Aorta (tissue), 4 donors: ENCODE measurements around the gene TUBG1. TPM values are rescaled to one million over a fixed set of nuclear protein-coding genes. Genes with fewer than 3 reads are reported as not detected.

Source experiments
- polyA plus RNA-seq, 2 donors: library from polyadenylated mRNA; stranded (reverse); fragments of 200-250 nt; gene quantifications; one replicate each; pipeline ENCODE4 v1.2.3, GENCODE V29; 2013
- total RNA-seq, 2 donors: library from RNA; stranded (reverse); fragmentation: NEBNext Ultra II Directional; extraction: Animal tissue kit (Norgen Biotek cat#: 25700); gene quantifications; one replicate each; pipeline ENCODE4 v1.2.1, GENCODE V29; 2021
- donor health status: healthy with polysubstance abuse.
- donor health status: Bipolar disorder and iron deficiency.
- donor health status: DM: no; HTN: no; CAD: no.
- donor health status: DM: yes; HTN: yes; CAD: no.

The TUBG1 gene
- total and polyA plus RNA-seq, 4 donors: 15.7 to 24.9 (median 20.5) TPM

Other genes starting within 250 kb of the TUBG1 start
- 100 to 1,000 TPM; 279 to 297 TPM for gene STAT3, start 221.2 kb upstream of the TUBG1 start, total RNA-seq
- 10 to 100 TPM; 34.1 to 78.3 TPM for gene STAT3, start 221.2 kb upstream of the TUBG1 start, polyA plus RNA-seq
- gene CAVIN1, start 186.4 kb upstream of the TUBG1 start, total RNA-seq: 100 to 1,000 TPM; 569 to 643 TPM
- gene CAVIN1, start 186.4 kb upstream of the TUBG1 start, polyA plus RNA-seq: 100 to 1,000 TPM; 350 to 422 TPM
- gene ATP6V0A1, start 150.8 kb upstream of the TUBG1 start, total RNA-seq: 100 to 1,000 TPM in 1 of 2 donors, 10 to 100 TPM in 1; 96.2 to 111 TPM
- 10 to 100 TPM; 13.4 to 47.5 TPM for gene ATP6V0A1, start 150.8 kb upstream of the TUBG1 start, polyA plus RNA-seq
- gene NAGLU, start 73.4 kb upstream of the TUBG1 start, total RNA-seq: 10 to 100 TPM; 38.8 to 41.9 TPM
- gene NAGLU, start 73.4 kb upstream of the TUBG1 start, polyA plus RNA-seq: 10 to 100 TPM; 22.3 to 75.0 TPM
- 1 to 10 TPM in 1 of 2 donors, under 1 TPM in 1; 0.62 to 1.3 TPM for gene HSD17B1, start 56.8 kb upstream of the TUBG1 start, total RNA-seq
- 1 to 10 TPM in 1 of 2 donors, under 1 TPM in 1; 0.50 to 7.6 TPM for gene HSD17B1, start 56.8 kb upstream of the TUBG1 start, polyA plus RNA-seq
- 10 to 100 TPM; 34.0 to 43.2 TPM for gene COASY, start 47.5 kb upstream of the TUBG1 start, total RNA-seq
- 10 to 100 TPM; 23.0 to 89.5 TPM for gene COASY, start 47.5 kb upstream of the TUBG1 start, polyA plus RNA-seq
- gene MLX, start 42.6 kb upstream of the TUBG1 start, total RNA-seq: 10 to 100 TPM; 31.9 to 34.2 TPM
- 10 to 100 TPM; 33.8 to 38.6 TPM for gene MLX, start 42.6 kb upstream of the TUBG1 start, polyA plus RNA-seq
- gene PSMC3IP, start 32.0 kb upstream of the TUBG1 start, total RNA-seq: 1 to 10 TPM; 3.9 to 5.2 TPM
- gene PSMC3IP, start 32.0 kb upstream of the TUBG1 start, polyA plus RNA-seq: 10 to 100 TPM in 1 of 2 donors, 1 to 10 TPM in 1; 3.8 to 14.4 TPM
- 10 to 100 TPM; 42.9 to 54.1 TPM for gene RETREG3, start 309 bp upstream of the TUBG1 start, total RNA-seq
- gene RETREG3, start 309 bp upstream of the TUBG1 start, polyA plus RNA-seq: 10 to 100 TPM; 11.5 to 27.6 TPM
- gene TUBG2, start 49.6 kb downstream of the TUBG1 start, total RNA-seq: 10 to 100 TPM; 23.4 to 42.6 TPM
- gene TUBG2, start 49.6 kb downstream of the TUBG1 start, polyA plus RNA-seq: 10 to 100 TPM; 23.9 to 72.2 TPM
- gene PLEKHH3, start 67.3 kb downstream of the TUBG1 start, total RNA-seq: 10 to 100 TPM; 27.0 to 47.5 TPM
- gene PLEKHH3, start 67.3 kb downstream of the TUBG1 start, polyA plus RNA-seq: 10 to 100 TPM; 10.0 to 59.3 TPM
- gene CCR10, start 72.2 kb downstream of the TUBG1 start, total RNA-seq: 1 to 10 TPM; 2.5 to 3.4 TPM
- 1 to 10 TPM in 1 of 2 donors, under 1 TPM in 1; 0.50 to 3.7 TPM for gene CCR10, start 72.2 kb downstream of the TUBG1 start, polyA plus RNA-seq
- gene CNTNAP1, start 72.8 kb downstream of the TUBG1 start, total RNA-seq: 10 to 100 TPM in 1 of 2 donors, 1 to 10 TPM in 1; 7.6 to 25.8 TPM
- 10 to 100 TPM in 1 of 2 donors, 1 to 10 TPM in 1; 1.0 to 11.5 TPM for gene CNTNAP1, start 72.8 kb downstream of the TUBG1 start, polyA plus RNA-seq
- gene EZH1, start 135.4 kb downstream of the TUBG1 start, total RNA-seq: 10 to 100 TPM; 62.5 to 72.4 TPM
- 10 to 100 TPM; 22.4 to 41.7 TPM for gene EZH1, start 135.4 kb downstream of the TUBG1 start, polyA plus RNA-seq
- gene RAMP2, start 151.5 kb downstream of the TUBG1 start, total RNA-seq: 10 to 100 TPM; 27.1 to 77.7 TPM
- gene RAMP2, start 151.5 kb downstream of the TUBG1 start, polyA plus RNA-seq: 10 to 100 TPM in 1 of 2 donors, 1 to 10 TPM in 1; 8.1 to 14.5 TPM
- 10 to 100 TPM; 31.2 to 33.8 TPM for gene VPS25, start 163.8 kb downstream of the TUBG1 start, total RNA-seq
- 10 to 100 TPM; 45.5 to 46.8 TPM for gene VPS25, start 163.8 kb downstream of the TUBG1 start, polyA plus RNA-seq
- under 1 TPM; 0.19 to 0.24 TPM for gene WNK4, start 170.9 kb downstream of the TUBG1 start, total RNA-seq
- 1 to 10 TPM in 1 of 2 donors, not detected in 1; 1.1 TPM for gene WNK4, start 170.9 kb downstream of the TUBG1 start, polyA plus RNA-seq
- 10 to 100 TPM; 31.7 to 34.8 TPM for gene COA3, start 189.0 kb downstream of the TUBG1 start, total RNA-seq
- 100 to 1,000 TPM in 1 of 2 donors, 10 to 100 TPM in 1; 75.9 to 117 TPM for gene COA3, start 189.0 kb downstream of the TUBG1 start, polyA plus RNA-seq
- under 1 TPM in 1 of 2 donors, not detected in 1; 0.81 TPM for gene CNTD1, start 189.2 kb downstream of the TUBG1 start, total RNA-seq
- gene CNTD1, start 189.2 kb downstream of the TUBG1 start, polyA plus RNA-seq: 1 to 10 TPM in 1 of 2 donors, under 1 TPM in 1; 0.33 to 2.1 TPM
- 10 to 100 TPM; 66.9 to 76.9 TPM for gene BECN1, start 214.6 kb downstream of the TUBG1 start, total RNA-seq
- gene BECN1, start 214.6 kb downstream of the TUBG1 start, polyA plus RNA-seq: 100 to 1,000 TPM in 1 of 2 donors, 10 to 100 TPM in 1; 67.8 to 105 TPM
- 10 to 100 TPM; 57.7 to 69.8 TPM for gene PSME3, start 223.7 kb downstream of the TUBG1 start, total RNA-seq
- gene PSME3, start 223.7 kb downstream of the TUBG1 start, polyA plus RNA-seq: 10 to 100 TPM; 41.1 to 58.6 TPM
- 1 to 10 TPM; 1.8 to 2.6 TPM for gene AOC2, start 234.9 kb downstream of the TUBG1 start, total RNA-seq
- under 1 TPM; 0.25 to 0.38 TPM for gene AOC2, start 234.9 kb downstream of the TUBG1 start, polyA plus RNA-seq
- 100 to 1,000 TPM; 270 to 344 TPM for gene AOC3, start 241.5 kb downstream of the TUBG1 start, total RNA-seq
- 100 to 1,000 TPM in 1 of 2 donors, 10 to 100 TPM in 1; 82.1 to 107 TPM for gene AOC3, start 241.5 kb downstream of the TUBG1 start, polyA plus RNA-seq